ENCODE measurements around the gene CHMP1B. TPM values are rescaled to one million over a fixed set of nuclear protein-coding genes. Genes with fewer than 3 reads are reported as not detected.

The CHMP1B gene
- total RNA-seq, 4 donors from 2014 or later, result 42.0 to 58.6 (median 49.7) TPM

DNA sequence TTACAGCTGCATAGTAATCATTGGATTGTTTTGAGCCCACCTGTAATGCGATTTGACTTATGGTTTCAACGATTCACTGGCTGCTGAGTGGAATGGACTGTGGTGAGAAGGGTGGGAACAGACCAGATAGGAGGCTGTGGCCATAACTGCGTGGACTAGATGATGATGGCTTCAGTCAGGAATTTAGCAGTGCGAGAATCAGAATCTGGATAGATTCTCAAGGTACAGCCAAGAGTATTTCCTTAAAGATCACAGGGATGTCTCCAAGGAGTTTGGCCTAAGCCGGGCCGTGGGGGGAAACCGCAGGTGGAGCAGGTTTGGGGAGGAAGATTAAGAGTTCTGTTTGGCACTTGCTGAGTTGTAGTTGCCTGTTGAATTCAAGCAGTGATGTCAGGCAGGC is 44.0 kb upstream of the CHMP1B start:
- H3K9me3 ChIP-seq, result no peaks in the 10 kb centered on the region
- WGBS, result 94% methylated on average over 7 of the region's 7 CpGs
- no peak for DNase-seq (ENCODE audit: extremely low spot score)
- H3K27me3 ChIP-seq, result no peaks in the 10 kb centered on the region
- TF ChIP-seq, protein P1, sequence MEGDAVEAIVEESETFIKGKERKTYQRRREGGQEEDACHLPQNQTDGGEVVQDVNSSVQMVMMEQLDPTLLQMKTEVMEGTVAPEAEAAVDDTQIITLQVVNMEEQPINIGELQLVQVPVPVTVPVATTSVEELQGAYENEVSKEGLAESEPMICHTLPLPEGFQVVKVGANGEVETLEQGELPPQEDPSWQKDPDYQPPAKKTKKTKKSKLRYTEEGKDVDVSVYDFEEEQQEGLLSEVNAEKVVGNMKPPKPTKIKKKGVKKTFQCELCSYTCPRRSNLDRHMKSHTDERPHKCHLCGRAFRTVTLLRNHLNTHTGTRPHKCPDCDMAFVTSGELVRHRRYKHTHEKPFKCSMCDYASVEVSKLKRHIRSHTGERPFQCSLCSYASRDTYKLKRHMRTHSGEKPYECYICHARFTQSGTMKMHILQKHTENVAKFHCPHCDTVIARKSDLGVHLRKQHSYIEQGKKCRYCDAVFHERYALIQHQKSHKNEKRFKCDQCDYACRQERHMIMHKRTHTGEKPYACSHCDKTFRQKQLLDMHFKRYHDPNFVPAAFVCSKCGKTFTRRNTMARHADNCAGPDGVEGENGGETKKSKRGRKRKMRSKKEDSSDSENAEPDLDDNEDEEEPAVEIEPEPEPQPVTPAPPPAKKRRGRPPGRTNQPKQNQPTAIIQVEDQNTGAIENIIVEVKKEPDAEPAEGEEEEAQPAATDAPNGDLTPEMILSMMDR (IDR thresholded peaks at IDR 0.05), result no peak
- no peak for TF ChIP-seq EP300 (IDR thresholded peaks at IDR 0.05)
- intact Hi-C loops (cut with DNase I), result no loop called here
- H3K4me1 ChIP-seq, result peaks cover 0 to 4% (median 0%) of the 10 kb centered on the region in 4 donors
- H3K36me3 ChIP-seq, result no peaks in the 10 kb centered on the region
- H3K4me3 ChIP-seq, result no peak overlapping the region
- no peak overlapping the region for H3K27ac ChIP-seq (replicated peaks in 1 of 4)

DNA sequence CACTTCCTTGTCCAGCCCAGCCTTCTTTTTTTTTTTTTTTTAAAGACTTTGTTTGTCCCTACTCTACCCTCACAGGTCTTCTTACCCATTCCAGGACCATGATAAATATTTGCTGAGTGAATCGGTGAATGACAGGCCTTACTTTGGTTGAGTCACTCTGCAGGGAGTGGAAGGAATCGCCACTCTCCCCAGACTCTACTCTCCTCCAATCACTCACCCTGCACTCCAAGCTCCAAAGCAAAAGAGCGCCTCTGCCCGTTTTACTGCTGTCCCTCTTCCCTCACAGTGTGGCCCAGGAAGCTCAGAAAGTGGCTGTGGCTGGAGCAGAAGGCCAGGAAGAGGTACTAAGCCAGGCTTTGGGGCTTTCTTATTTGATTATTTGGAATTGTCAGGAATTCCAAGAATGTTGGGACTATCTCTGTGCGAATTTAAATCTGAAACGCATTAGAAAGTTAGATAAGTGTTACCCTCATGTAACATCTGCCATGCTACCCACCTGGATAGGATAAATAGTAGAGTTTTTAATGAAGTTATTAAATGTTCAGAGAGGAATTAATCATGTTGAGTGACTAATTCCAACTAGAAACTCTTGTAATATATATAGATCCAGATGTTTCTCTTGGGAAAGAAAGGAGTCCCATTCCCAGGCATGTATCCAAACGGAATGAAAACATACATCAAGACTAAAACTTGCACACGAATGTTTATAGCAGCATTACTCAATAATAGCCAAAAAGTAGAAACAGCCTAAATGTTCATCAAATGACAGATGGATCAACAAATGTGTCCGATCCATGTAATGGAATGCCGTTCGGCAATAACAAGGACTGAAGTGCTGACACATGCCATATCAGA is 43.0 kb upstream of the CHMP1B start:
- Histone ChIP-seq H3K4me1 (peaks cover 0 to 4% (median 0%) of the 10 kb centered on the region in 4 donors), H3K9me3 (no peaks in the 10 kb centered on the region), H3K27me3 (no peaks in the 10 kb centered on the region), H3K4me3 (no peak overlapping the region), H3K27ac (replicated peaks in 1 of 4) (no peak overlapping the region), H3K36me3 (no peaks in the 10 kb centered on the region)
- TF ChIP-seq EP300 (IDR thresholded peaks at IDR 0.05), result no peak
- no peak for TF ChIP-seq POLR2AphosphoS5 (IDR thresholded peaks at IDR 0.05)
- no peak for TF ChIP-seq POLR2A (IDR thresholded peaks at IDR 0.05; ENCODE audit: low read depth)
- TF ChIP-seq, protein P1 (IDR thresholded peaks at IDR 0.05), result no peak
- intact Hi-C loops (cut with DNase I), result no loop called here
- no peak for DNase-seq (ENCODE audit: extremely low spot score)
- WGBS, result 50% methylated on average over 11 of the region's 11 CpGs

DNA sequence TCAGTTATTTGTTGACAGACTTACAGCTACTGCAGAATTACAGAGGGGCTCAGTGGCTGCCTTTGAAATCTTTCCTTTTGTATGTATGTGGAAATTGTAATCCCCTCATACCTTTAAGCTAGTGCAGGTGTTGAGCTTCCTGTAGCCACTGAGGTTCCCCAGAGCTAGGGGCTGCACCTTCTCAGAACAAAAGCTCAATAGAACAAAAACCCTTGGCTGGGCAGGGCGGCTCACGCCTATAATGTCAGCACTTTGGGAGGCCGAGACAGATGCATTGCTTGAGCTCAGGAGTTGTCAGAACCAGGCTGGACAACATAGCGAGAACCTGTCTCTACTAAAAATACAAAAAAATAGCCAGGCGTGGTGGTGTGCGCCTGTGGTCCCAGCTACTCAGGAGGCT is 41.3 kb upstream of the CHMP1B start:
- intact Hi-C loops (cut with DNase I), result no loop called here
- no peaks in the 10 kb centered on the region for H3K36me3 ChIP-seq
- no peak for DNase-seq (ENCODE audit: extremely low spot score)
- H3K4me1 ChIP-seq, result peaks cover 0 to 4% (median 0%) of the 10 kb centered on the region in 4 donors
- H3K9me3 ChIP-seq, result no peaks in the 10 kb centered on the region
- TF ChIP-seq EP300 (IDR thresholded peaks at IDR 0.05) (no peak), POLR2AphosphoS5 (IDR thresholded peaks at IDR 0.05) (no peak)
- H3K27me3 ChIP-seq, result no peaks in the 10 kb centered on the region
- H3K4me3 ChIP-seq, result no peak overlapping the region
- no peak overlapping the region for H3K27ac ChIP-seq (replicated peaks in 1 of 4)
- 96% methylated on average over 5 of the region's 6 CpGs for WGBS

DNA sequence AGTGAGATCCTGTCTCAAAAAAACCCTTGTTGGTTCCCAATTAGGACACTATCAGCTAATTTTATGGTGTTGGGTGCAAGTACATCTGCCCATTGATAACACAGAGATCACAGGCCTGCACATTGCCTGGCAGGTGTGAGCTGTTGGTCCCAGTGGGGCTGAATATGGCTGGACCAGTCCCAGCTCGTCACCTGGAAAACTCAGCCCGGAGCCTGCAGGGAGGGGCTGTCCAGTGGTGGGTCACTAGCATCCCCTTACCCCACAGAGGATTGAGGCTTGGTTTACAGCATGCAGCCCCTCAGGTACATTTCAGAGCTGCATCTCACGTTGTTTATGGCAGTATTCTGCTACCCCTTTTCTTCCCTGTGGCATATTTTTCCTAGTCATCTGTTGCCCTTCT is 40.8 kb upstream of the CHMP1B start:
- Histone ChIP-seq H3K36me3 (no peaks in the 10 kb centered on the region), H3K4me1 (peaks cover 0 to 4% (median 0%) of the 10 kb centered on the region in 4 donors), H3K27me3 (no peaks in the 10 kb centered on the region), H3K4me3 (no peak overlapping the region), H3K27ac (replicated peaks in 1 of 4) (no peak overlapping the region), H3K9me3 (no peaks in the 10 kb centered on the region)
- whole genome bisulfite sequencing, result 89% methylated on average over 2 of the region's 3 CpGs
- DNase-seq (ENCODE audit: extremely low spot score), result no peak
- TF ChIP-seq, protein P1 (IDR thresholded peaks at IDR 0.05), result no peak
- TF ChIP-seq POLR2A (IDR thresholded peaks at IDR 0.05; ENCODE audit: low read depth) (no peak), POLR2AphosphoS5 (IDR thresholded peaks at IDR 0.05) (no peak), EP300 (IDR thresholded peaks at IDR 0.05) (no peak)
- intact Hi-C loops (cut with DNase I), result no loop called here

DNA sequence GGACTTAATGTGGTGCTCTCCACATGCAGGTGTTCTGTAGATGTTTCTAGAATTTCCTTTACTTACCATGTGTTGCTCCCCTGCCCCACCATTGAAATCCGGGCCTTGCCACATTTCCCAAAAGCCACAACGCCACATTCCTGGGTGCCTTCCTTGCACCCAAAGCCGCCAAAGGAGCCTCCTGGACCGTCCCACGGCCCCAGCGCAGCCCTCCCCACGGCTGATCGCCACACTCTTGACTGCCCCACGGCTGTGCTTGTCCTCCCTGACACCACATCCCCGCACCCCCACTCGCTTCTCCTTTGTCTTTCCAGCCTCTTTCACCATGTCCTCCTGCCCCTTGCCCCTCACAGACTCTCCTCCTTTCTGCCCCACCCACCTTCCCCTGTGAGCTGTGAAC is 40.2 kb upstream of the CHMP1B start:
- H3K27me3 ChIP-seq, result no peaks in the 10 kb centered on the region
- DNase-seq (ENCODE audit: extremely low spot score), result no peak

More for the DNA sequence above, 40.2 kb upstream of the CHMP1B start:
- Histone ChIP-seq H3K27ac (replicated peaks in 1 of 4) (no peak overlapping the region), H3K4me3 (no peak overlapping the region), H3K9me3 (no peaks in the 10 kb centered on the region), H3K4me1 (peaks cover 0 to 3% (median 0%) of the 10 kb centered on the region in 4 donors), H3K36me3 (no peaks in the 10 kb centered on the region)
- WGBS, result 91% methylated on average over 11 of the region's 11 CpGs
- no peak for TF ChIP-seq POLR2AphosphoS5 (IDR thresholded peaks at IDR 0.05)
- TF ChIP-seq POLR2A (IDR thresholded peaks at IDR 0.05; ENCODE audit: low read depth), result no peak
- TF ChIP-seq, protein P1 (IDR thresholded peaks at IDR 0.05), result no peak
- TF ChIP-seq EP300 (IDR thresholded peaks at IDR 0.05), result no peak
- intact Hi-C loops (cut with DNase I), result no loop called here

Data from esophagus muscularis mucosa (tissue), 4 donors.